Measurements from ENCODE around the gene NR3C2.

- TF ChIP-seq CTCF (conservative IDR thresholded peaks at IDR 0.05; ENCODE audit: low read depth, low read length) (no peak), BHLHE40 (IDR thresholded peaks at IDR 0.05; ENCODE audit: low read depth, low read length) (no peak)
Observed at GRCh38 chr4:148359769-148360168, 82.4 kb downstream of the NR3C2 start.

All from IMR-90 (cell line).